Measurements from ENCODE around the gene TMEM272.
A peak's percentile ranks its signal among the peaks of the same experiment; 100 is the strongest.
"Not testable (repeated sequence)": the region's sequence is repeated elsewhere in the genome, so short reads cannot be mapped to it uniquely, and the experiment has no call there.

TMEM272 gene

DNA sequence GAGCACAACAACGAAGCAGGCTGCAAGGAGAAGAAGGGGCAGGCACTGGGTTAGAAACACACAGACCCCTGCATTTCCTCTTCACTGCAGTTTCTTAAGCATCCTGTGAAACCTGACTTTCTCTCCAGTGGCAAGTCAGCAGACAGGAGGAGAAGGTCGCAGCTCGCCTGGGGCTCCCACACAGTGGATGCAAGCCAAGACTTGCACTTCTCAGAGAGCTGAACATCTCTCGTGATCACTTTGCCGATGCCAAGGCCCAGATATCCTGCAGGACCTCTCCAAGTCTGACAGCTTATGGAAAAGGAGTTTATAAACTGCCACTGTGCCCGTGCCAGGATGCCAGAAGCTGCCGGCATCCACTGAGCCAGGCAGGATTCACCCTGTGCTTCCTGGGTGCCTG, 18.4 kb downstream of the TMEM272 start:
- no peak overlapping the region for H3K4me3 Mint-ChIP-seq
- H3K36me3 Mint-ChIP-seq (ENCODE audit: low read depth) = no peaks in the 10 kb centered on the region
- peak overlapping the region in 1 of 3 experiments; percentile 11 for H3K27ac Mint-ChIP-seq
- H3K9me3 Mint-ChIP-seq = no peaks in the 10 kb centered on the region
- TF ChIP-seq, protein P1, sequence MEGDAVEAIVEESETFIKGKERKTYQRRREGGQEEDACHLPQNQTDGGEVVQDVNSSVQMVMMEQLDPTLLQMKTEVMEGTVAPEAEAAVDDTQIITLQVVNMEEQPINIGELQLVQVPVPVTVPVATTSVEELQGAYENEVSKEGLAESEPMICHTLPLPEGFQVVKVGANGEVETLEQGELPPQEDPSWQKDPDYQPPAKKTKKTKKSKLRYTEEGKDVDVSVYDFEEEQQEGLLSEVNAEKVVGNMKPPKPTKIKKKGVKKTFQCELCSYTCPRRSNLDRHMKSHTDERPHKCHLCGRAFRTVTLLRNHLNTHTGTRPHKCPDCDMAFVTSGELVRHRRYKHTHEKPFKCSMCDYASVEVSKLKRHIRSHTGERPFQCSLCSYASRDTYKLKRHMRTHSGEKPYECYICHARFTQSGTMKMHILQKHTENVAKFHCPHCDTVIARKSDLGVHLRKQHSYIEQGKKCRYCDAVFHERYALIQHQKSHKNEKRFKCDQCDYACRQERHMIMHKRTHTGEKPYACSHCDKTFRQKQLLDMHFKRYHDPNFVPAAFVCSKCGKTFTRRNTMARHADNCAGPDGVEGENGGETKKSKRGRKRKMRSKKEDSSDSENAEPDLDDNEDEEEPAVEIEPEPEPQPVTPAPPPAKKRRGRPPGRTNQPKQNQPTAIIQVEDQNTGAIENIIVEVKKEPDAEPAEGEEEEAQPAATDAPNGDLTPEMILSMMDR (IDR thresholded peaks at IDR 0.05; ENCODE audit: unreplicated experiment in 3 of 3) = no peak
- peaks cover 16% of the 10 kb centered on the region for H3K27me3 Mint-ChIP-seq (ENCODE audit: low read depth)
- H3K4me1 Mint-ChIP-seq = peaks cover 20% of the 10 kb centered on the region

DNA sequence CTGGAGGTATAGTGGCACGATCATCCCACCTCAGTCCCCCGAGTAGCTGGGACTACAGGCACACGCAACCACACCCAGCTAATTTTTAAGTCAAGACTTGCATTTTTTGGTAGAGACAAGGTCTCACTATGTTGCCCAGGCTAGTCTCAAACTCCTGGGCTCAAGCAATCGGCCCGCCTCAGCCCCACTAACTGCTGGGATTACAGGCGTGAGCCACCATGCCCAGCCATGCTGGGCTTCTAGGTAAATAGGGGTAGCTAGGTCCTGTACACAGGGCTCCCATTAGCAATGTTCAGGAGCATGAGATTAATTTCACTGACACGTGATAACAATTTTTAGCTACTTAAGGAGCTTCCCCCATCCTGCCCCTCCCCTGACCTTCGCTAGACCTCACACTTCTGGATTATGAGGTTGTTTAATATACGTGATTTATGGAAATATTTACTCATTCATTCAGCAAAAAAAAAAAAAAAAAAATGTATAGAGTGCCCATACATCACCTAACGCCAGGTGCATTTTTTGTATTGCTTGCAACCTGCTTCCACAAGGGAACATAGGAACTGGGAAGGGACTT, 19.2 kb downstream of the TMEM272 start:
- Mint-ChIP-seq H3K36me3 (ENCODE audit: low read depth) (no peaks in the 10 kb centered on the region), H3K4me1 (peaks cover 20% of the 10 kb centered on the region), H3K9me3 (no peaks in the 10 kb centered on the region), H3K4me3 (no peak overlapping the region), H3K27me3 (ENCODE audit: low read depth) (peaks cover 20% of the 10 kb centered on the region), H3K27ac (no peak overlapping the region)
- TF ChIP-seq, protein P1 (IDR thresholded peaks at IDR 0.05; ENCODE audit: unreplicated experiment in 3 of 3) = no peak

DNA sequence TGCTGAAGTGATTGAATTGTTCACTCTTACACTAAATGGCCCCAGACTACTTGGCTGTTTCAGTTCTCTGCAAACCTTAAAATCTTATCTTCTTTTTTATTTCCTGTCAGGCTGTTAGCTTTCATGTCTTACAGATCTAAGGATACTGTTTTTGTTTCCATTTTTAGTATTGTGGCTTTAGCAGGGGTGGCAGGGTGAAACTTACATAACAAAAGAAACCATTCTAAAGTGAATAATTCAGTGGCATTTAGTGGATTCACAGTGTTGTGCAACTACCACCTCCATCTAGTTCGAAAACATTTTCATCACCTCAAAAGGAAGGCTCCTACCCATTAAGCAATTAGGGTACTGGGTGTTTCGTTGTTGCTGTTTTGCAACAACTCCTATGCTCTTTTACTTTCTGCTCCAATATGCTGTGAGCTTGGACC, 19.8 kb downstream of the TMEM272 start:
- H3K4me3 Mint-ChIP-seq = no peak overlapping the region
- H3K27ac Mint-ChIP-seq = no peak overlapping the region
- H3K9me3 Mint-ChIP-seq = no peaks in the 10 kb centered on the region
- H3K27me3 Mint-ChIP-seq (ENCODE audit: low read depth) = peaks cover 20% of the 10 kb centered on the region
- H3K4me1 Mint-ChIP-seq = peaks cover 20% of the 10 kb centered on the region
- TF ChIP-seq, protein P1 (IDR thresholded peaks at IDR 0.05; ENCODE audit: unreplicated experiment in 3 of 3) = no peak
- no peaks in the 10 kb centered on the region for H3K36me3 Mint-ChIP-seq (ENCODE audit: low read depth)

DNA sequence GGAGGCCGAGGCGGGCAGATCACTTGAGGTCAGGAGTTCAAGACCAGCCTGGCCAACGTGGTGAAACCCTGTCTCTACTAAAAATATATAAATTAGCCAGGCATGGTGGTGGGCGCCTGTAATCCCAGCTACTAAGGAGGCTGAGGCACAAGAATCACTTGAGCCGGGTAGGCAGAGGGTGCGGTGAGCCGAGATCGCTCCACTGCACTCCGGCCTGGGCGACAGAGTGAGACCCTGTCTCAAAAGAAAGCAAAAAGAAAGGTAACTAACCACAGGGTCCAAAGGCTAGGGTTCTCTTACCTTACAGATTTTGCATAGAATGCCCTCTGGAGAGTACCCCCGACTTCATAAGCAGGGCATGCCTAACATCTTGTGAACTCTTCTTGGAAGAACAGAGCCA, 20.3 kb downstream of the TMEM272 start:
- not testable (repeated sequence) for H3K9me3 Mint-ChIP-seq; H3K27ac Mint-ChIP-seq; H3K36me3 Mint-ChIP-seq (ENCODE audit: low read depth); H3K4me3 Mint-ChIP-seq
- Mint-ChIP-seq H3K27me3 (ENCODE audit: low read depth) (peaks cover 17% of the 10 kb centered on the region), H3K4me1 (peaks cover 20% of the 10 kb centered on the region)

DNA sequence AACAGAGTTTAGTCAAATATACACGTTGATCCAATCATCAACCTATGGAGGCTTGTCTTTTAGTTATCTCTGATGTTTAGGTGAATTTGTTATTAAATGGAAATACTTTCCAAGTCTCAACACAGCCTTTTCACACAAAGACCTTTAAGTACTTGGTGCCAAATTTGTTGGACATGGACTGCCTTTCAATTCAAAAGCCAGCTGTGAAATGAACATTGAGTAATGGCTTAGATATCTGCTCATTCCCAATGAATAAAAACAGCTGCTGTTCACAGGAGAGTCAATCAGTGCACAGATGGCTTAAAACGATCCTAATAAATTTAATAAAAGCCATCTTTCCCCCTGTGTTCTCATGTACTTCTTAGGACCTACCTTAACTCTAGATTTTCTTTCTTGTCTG, 21.1 kb downstream of the TMEM272 start:
- peaks cover 16% of the 10 kb centered on the region for H3K27me3 Mint-ChIP-seq (ENCODE audit: low read depth)
- no peaks in the 10 kb centered on the region for H3K36me3 Mint-ChIP-seq (ENCODE audit: low read depth)
- H3K4me3 Mint-ChIP-seq = no peak overlapping the region
- no peaks in the 10 kb centered on the region for H3K9me3 Mint-ChIP-seq
- TF ChIP-seq, protein P1 (IDR thresholded peaks at IDR 0.05; ENCODE audit: unreplicated experiment in 3 of 3) = no peak
- peaks cover 20% of the 10 kb centered on the region for H3K4me1 Mint-ChIP-seq
- no peak overlapping the region for H3K27ac Mint-ChIP-seq

DNA sequence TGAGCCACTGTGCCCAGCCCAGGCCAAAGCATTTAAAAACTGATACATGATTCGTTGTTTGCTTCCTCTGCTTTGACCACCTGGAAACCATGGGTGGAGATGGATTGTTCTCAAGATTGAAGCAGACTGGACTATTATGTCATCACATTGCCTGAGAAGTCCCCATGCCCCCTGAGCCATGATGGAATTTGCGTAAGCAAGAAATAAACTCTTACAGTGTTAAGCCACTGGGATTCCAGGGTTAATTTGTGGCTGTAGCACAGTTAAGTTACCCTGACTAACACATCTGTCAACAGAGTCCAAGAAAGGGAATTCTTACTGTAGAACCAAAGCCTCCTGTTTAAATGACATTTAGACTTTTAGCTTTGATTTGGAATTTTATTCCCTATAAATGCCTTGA, 21.6 kb downstream of the TMEM272 start:
- TF ChIP-seq, protein P1 (IDR thresholded peaks at IDR 0.05; ENCODE audit: unreplicated experiment in 3 of 3) = no peak
- Mint-ChIP-seq H3K4me3 (no peak overlapping the region), H3K9me3 (no peaks in the 10 kb centered on the region), H3K4me1 (peaks cover 20% of the 10 kb centered on the region), H3K27me3 (ENCODE audit: low read depth) (peaks cover 16% of the 10 kb centered on the region), H3K36me3 (ENCODE audit: low read depth) (no peaks in the 10 kb centered on the region), H3K27ac (no peak overlapping the region)

Measured in nephron (organoid).